ENCODE data around the gene TMEM167A. TPM values are rescaled to one million over a fixed set of nuclear protein-coding genes. Genes with fewer than 3 reads are reported as not detected.

TMEM167A gene
- total and polyA plus RNA-seq, 8 donors: 5.5 to 75.8 (median 25.3) TPM

DNA sequence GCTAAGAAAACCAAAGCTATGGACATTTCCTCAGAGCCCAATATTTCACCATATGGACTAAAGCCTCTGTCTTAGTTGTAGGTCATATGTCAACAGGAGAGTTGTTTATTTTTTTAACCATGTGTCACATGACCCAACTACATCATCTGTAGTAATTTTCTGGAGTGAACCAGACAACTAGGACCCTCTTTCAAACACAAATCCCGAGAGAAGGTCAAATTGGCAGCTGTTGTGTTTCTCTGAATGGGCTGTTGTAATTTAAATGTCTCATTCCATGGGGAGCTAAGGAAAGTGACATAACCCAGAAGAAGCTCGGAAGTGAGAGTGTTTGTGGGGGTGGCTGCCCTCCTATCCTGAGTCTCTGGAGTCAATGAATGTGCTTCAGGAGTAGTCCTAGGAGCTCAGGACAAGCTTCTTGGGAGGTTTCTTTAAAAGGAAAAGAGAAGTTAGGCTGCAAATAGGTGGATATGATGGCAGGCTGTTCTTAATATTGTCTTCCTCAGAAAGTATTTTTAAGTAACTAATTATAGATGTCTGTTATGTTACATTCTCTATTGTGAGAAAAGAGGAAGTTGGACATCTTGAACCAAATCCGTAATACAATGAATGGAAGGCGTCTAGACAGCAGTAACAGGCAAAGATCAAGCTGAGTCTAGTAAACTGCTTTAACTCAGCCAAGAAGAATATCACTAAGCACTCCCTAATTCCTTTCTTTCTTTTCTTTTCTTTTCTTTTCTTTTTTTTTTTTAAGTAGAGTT, 50.1 kb downstream of the TMEM167A start:
- peak in 1 of 2 donors; percentile 13 for DNase-seq
- no peak overlapping the region for H3K27ac ChIP-seq
- no peak for TF ChIP-seq POLR2AphosphoS5 (IDR thresholded peaks at IDR 0.05)
- TF ChIP-seq, protein P1, sequence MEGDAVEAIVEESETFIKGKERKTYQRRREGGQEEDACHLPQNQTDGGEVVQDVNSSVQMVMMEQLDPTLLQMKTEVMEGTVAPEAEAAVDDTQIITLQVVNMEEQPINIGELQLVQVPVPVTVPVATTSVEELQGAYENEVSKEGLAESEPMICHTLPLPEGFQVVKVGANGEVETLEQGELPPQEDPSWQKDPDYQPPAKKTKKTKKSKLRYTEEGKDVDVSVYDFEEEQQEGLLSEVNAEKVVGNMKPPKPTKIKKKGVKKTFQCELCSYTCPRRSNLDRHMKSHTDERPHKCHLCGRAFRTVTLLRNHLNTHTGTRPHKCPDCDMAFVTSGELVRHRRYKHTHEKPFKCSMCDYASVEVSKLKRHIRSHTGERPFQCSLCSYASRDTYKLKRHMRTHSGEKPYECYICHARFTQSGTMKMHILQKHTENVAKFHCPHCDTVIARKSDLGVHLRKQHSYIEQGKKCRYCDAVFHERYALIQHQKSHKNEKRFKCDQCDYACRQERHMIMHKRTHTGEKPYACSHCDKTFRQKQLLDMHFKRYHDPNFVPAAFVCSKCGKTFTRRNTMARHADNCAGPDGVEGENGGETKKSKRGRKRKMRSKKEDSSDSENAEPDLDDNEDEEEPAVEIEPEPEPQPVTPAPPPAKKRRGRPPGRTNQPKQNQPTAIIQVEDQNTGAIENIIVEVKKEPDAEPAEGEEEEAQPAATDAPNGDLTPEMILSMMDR (IDR thresholded peaks at IDR 0.05): no peak
- no peak for TF ChIP-seq EP300 (IDR thresholded peaks at IDR 0.05)
- TF ChIP-seq POLR2A (IDR thresholded peaks at IDR 0.05): no peak
- H3K4me1 ChIP-seq: no peaks in the 10 kb centered on the region
- H3K4me3 ChIP-seq: no peak overlapping the region
- no peaks in the 10 kb centered on the region for H3K36me3 ChIP-seq
- intact Hi-C loops (cut with DNase I; ENCODE audit: low total_unique reads): no loop called here
- WGBS, 5 donors: 47 to 79% (median 76%) methylated on average over 4 of the region's 4 CpGs
- H3K9me3 ChIP-seq: no peaks in the 10 kb centered on the region
- no peaks in the 10 kb centered on the region for H3K27me3 ChIP-seq

DNA sequence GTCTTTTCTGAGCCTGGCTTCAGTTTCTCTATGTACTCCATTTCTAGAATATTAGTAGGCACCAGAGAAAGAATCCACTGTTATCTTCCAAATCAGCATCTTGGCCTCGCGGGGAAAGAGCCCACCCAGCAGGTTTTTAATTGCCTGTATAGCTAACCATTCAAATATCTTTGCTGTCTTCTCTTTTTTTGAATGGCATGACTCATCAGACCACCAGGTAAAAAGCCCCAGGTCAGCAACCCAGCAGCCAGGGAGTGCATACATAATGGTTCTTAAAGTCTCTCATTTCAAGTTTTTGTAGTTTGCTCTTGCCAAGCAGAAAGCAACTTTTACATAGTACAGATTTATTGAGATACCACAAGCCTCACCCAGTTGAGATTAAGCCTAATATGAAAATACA, 50.7 kb downstream of the TMEM167A start:
- TF ChIP-seq EP300 (IDR thresholded peaks at IDR 0.05) (no peak), POLR2AphosphoS5 (IDR thresholded peaks at IDR 0.05) (no peak)
- TF ChIP-seq, protein P1 (IDR thresholded peaks at IDR 0.05): no peak
- Histone ChIP-seq H3K4me3 (no peak overlapping the region), H3K9me3 (no peaks in the 10 kb centered on the region), H3K27me3 (no peaks in the 10 kb centered on the region), H3K36me3 (no peaks in the 10 kb centered on the region), H3K4me1 (no peaks in the 10 kb centered on the region), H3K27ac (no peak overlapping the region)
- 62 to 73% (median 67%) methylated on average over 2 of the region's 2 CpGs for WGBS, 5 donors
- intact Hi-C loops (cut with DNase I; ENCODE audit: low total_unique reads): no loop called here
- DNase-seq: no peak

DNA sequence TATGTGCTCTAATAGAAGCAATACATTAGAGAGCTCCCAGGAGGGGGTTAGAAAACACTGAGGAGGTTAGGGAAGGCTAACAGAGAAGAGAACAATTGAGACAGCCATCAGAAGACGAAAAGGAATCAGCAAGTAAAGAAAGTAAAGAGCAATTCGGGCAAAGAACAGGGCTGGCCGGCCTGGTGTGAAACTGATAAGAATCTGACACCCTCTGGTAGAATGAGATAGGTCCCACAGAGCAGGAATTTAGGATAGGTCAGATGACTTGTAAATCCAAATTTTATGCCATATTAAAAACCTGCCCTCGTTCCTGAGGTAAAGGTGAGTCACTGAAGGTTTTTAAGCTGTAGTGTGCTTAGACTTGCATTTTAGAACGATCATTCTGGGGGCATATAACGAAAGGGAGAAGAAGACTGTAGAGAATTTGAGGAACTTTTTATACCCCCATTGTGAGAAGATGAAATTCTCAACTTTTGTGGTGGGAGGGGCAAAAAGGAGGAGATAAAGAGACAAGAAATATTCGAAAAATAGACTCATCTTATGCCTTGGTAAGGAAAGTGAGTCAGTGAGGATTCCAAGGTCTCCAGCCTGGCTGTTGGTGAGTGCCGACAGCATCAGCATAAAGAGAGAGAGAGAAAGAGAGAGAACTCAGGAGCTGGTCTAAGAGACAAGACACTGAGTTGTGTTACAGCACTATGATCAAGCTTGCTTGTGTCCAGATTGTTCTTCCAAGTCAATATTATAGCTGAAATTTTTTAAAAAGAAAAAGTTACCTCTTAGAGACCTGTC, 51.3 kb downstream of the TMEM167A start:
- TF ChIP-seq EP300 (IDR thresholded peaks at IDR 0.05) (no peak), POLR2AphosphoS5 (IDR thresholded peaks at IDR 0.05) (no peak), POLR2A (IDR thresholded peaks at IDR 0.05) (no peak)
- TF ChIP-seq, protein P1 (IDR thresholded peaks at IDR 0.05): no peak
- no peaks in the 10 kb centered on the region for H3K27me3 ChIP-seq
- no peaks in the 10 kb centered on the region for H3K36me3 ChIP-seq
- DNase-seq: no peak
- no peak overlapping the region for H3K4me3 ChIP-seq
- WGBS, 5 donors: 79 to 92% (median 86%) methylated on average over 8 of the region's 8 CpGs
- intact Hi-C loops (cut with DNase I; ENCODE audit: low total_unique reads): no loop called here
- no peak overlapping the region for H3K27ac ChIP-seq
- H3K4me1 ChIP-seq: no peaks in the 10 kb centered on the region
- no peaks in the 10 kb centered on the region for H3K9me3 ChIP-seq

DNA sequence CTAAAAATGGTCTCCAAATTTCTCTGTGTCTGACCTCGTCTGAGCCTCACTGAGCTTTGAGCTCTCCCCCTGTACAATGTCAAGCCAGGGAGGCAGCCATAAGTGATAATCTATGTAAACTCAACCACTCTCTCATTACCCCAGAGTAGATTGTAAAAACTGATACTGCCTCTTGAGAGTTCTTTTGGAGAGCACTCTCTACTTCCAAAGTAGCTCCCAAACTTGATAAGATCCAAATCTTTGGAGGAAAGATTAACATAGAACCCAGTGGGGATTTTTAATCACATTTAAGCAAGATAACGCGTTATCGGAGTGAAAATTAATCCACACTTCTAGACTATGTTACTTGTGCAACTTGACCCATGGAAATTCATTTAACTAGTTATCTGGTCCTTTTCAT, 54.9 kb downstream of the TMEM167A start:
- TF ChIP-seq POLR2A (IDR thresholded peaks at IDR 0.05) (no peak), POLR2AphosphoS5 (IDR thresholded peaks at IDR 0.05) (no peak), EP300 (IDR thresholded peaks at IDR 0.05) (no peak)
- TF ChIP-seq, protein P1 (IDR thresholded peaks at IDR 0.05): no peak
- Histone ChIP-seq H3K4me3 (no peak overlapping the region), H3K4me1 (no peaks in the 10 kb centered on the region), H3K9me3 (no peaks in the 10 kb centered on the region), H3K27ac (no peak overlapping the region), H3K36me3 (no peaks in the 10 kb centered on the region), H3K27me3 (no peaks in the 10 kb centered on the region)
- intact Hi-C loops (cut with DNase I; ENCODE audit: low total_unique reads): no loop called here
- no peak for DNase-seq
- 79 to 95% (median 91%) methylated on average over 4 of the region's 4 CpGs for WGBS, 5 donors

All from stomach (tissue), 9 donors.